Fibroblast of skin of right biceps (primary cell): ENCODE data around the gene COLEC12.

ENCODE experiments used
- DNase-seq: peaks from one replicate; pipeline ENCODE4 v3.0.0-alpha.2; 2013

Gene COLEC12

GRCh38 chr18:434410-434809 is 66.1 kb downstream of the COLEC12 start:
- DNase-seq, result peak; percentile 70

GRCh38 chr18:433960-434359 is 66.5 kb downstream of the COLEC12 start:
- DNase-seq, result peak; percentile 68

DNA sequence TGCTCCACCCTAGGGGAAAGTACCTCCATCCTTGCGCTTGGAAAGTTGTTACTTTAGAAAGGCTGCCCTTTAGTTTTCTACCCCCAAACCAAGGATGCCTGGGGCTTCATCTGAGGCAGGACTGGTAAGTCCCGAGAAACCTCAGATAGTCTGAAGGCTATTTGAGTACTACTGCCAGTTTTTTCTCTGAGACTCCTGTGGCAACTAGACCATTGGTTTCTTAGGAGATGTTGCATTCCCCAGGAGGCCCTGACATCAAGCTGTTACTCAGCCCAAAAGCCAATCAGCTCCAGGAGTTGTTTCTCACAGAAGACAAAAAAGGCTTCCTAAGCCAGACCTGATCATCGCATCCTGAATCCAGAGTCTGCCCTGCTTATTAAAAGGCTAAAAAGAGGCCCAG is 67.2 kb downstream of the COLEC12 start:
- peak; percentile 64 for DNase-seq

DNA sequence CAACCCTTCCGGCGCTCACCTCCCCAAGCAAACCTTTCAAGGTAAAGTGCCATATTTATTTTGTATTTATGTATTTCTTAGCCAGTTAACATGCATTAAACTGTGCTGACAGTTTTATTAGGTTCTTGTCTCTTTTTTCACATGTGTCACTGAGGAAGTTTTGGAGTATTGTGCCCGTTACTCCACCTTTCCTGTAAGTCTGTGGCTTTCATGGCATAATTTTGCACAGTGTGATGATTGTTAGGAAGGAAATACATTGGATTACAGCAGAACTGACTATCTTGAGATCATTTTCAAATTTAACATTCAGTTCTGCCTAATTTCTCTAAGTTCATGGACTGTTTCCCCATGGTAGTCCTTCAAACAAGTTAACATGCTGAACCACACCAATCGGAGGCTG is 67.7 kb downstream of the COLEC12 start:
- DNase-seq, result no peak

GRCh38 chr18:429030-429429 is 71.5 kb downstream of the COLEC12 start:
- no peak for DNase-seq

- DNase-seq, result peak; percentile 83
Observed at GRCh38 chr18:427005-427404, 73.5 kb downstream of the COLEC12 start.

GRCh38 chr18:425106-425745 is 75.3 kb downstream of the COLEC12 start:
- peak; percentile 63 for DNase-seq

DNA sequence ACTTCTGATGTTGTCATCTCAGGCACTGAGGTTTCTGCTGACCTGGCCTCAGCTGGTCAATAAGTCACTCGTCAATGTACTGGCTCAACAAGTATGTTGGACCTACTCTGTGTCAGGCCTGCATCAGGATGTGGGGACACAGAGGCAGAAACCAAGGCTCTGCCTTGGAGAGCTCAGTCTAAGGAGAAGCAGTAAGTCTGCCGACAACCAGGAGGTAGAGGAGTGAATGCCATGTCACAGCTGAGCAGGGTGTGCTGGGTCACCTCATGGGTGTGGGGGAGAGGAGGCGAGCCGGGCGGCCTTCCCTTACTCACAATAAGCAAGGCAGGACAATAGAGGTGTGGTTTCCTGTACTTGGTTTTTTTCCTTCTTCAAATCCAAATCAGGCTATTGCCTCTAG is 75.8 kb downstream of the COLEC12 start:
- DNase-seq, result no peak

- DNase-seq, result peak; percentile 97
Observed at GRCh38 chr18:424071-424661, 76.3 kb downstream of the COLEC12 start.

GRCh38 chr18:422966-423365 is 77.5 kb downstream of the COLEC12 start:
- no peak for DNase-seq

GRCh38 chr18:421247-422155 is 79.0 kb downstream of the COLEC12 start:
- peak; percentile 88 for DNase-seq

GRCh38 chr18:420661-421246 is 79.7 kb downstream of the COLEC12 start:
- DNase-seq, result no peak

DNA sequence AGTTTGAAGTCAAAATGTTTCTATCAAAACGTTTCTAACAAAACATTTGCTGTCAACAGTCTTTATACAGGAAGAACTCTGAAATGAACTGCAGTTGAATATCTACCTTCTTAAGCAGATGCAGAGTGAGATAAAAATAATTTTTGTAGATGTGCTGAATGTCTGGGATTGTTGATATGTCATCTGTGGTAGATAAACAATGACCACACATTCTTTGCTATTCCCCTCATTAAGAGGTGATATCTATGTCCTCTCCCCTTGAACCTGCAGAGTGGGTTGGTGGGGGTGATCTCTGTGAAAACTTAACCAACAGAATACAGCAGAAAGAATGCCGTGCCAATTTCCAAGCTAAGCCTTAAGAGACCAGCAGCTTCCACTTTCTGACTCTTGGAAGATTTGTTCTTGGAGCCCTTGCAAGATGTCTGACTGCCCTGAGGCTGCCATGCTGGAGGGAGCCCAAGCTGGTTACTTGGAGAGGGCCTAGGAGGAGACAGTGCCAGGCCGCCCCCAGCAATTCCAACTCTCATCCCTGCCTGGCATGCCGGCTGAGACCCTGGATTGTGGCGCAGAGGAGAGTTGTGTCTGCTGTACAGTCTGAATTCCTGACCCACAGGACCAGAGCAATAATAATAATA is 80.8 kb downstream of the COLEC12 start:
- DNase-seq, result no peak

DNA sequence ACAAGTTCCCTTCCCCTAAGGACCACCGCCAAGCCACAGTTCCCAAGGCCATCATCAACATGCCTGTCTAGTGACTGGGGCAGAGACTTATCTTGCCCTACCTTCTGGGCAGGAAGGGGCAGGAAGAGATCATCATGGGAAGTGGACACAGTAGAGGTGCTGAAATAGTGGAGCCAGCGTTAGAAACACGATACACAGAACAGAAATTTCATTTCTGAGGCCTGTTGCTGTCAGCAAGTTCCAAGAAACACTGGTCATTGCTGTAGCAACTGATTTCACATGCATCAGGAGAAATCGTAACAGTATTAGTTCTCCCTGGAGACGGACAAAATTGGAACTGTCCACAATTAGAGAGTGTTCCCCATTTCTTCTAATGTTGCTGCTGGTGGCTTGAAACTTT is 83.0 kb downstream of the COLEC12 start:
- peak; percentile 54 for DNase-seq

GRCh38 chr18:416930-417329 is 83.6 kb downstream of the COLEC12 start:
- DNase-seq, result peak; percentile 81

GRCh38 chr18:415617-416612 is 84.6 kb downstream of the COLEC12 start:
- DNase-seq, result peak; percentile 97

GRCh38 chr18:415047-415446 is 85.5 kb downstream of the COLEC12 start:
- no peak for DNase-seq

DNA sequence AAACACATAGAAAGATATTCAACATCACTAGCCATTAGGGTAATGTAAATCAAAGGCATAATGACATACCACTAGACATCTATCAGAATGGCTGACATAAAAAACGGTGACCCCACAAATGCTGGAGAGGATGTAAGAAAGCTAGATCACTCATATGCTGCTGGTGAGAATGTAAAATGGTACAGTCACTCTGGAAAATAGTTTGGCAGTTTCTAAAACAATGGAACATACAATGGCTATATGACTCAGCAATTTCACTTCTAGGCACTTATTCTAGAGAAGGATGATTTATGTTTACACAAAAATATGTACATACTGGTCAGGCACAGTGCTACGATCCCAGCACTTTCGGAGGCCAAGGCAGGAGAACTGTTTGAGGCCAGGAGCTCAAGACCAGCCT is 87.3 kb downstream of the COLEC12 start:
- DNase-seq, result peak; percentile 90

DNA sequence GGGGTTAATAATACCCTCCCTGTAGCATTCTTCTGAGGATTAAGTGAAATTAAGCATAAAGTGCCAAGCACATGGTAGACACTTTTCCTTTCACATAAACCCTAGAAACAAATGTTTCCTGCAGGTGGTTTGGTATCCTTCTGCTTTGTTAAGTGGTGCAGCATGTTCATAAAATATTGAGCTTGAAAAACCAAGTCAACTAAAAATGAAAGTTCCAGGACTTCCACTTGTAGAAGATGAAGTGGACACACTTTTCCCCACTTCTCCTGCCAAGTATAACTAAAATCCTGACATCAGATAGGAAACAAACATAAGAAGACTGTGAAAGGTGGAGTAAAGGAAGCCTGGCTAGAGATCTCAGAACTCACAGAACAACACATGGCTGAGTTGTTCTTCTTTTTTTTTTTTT is 90.5 kb downstream of the COLEC12 start:
- no peak for DNase-seq

DNA sequence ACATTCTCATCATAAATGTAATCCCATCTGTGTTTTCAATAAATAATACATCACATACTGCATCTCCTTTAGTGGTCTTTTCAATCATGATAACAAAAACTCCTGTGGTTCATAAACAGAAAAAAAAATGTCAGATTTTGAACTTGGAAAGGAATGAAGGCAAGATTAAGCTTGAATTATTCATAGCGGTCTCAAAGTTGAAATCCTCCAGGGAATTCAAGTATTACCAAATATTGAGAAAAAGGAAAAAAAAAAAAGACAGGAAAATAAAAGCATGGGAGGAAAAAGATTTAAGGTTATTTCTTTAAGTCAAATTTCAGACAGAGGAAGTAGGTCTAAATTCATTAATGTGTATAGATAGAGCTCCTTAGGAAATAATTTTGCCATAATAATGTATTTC is 92.1 kb downstream of the COLEC12 start:
- DNase-seq, result peak; percentile 67

- peak; percentile 74 for DNase-seq
Observed at GRCh38 chr18:407626-408224, 92.8 kb downstream of the COLEC12 start.
